GM18511 (cell line): ENCODE data around the gene PTGDR2.

Source experiments
- ATAC-seq: cut with Tn5 transposase; IDR thresholded peaks from one replicate; pipeline ENCODE4 v1.9.1; 2021; ENCODE audit warnings: mild to moderate bottlenecking, moderate library complexity; ENCODE audit not compliant: unreplicated experiment

Gene PTGDR2

DNA sequence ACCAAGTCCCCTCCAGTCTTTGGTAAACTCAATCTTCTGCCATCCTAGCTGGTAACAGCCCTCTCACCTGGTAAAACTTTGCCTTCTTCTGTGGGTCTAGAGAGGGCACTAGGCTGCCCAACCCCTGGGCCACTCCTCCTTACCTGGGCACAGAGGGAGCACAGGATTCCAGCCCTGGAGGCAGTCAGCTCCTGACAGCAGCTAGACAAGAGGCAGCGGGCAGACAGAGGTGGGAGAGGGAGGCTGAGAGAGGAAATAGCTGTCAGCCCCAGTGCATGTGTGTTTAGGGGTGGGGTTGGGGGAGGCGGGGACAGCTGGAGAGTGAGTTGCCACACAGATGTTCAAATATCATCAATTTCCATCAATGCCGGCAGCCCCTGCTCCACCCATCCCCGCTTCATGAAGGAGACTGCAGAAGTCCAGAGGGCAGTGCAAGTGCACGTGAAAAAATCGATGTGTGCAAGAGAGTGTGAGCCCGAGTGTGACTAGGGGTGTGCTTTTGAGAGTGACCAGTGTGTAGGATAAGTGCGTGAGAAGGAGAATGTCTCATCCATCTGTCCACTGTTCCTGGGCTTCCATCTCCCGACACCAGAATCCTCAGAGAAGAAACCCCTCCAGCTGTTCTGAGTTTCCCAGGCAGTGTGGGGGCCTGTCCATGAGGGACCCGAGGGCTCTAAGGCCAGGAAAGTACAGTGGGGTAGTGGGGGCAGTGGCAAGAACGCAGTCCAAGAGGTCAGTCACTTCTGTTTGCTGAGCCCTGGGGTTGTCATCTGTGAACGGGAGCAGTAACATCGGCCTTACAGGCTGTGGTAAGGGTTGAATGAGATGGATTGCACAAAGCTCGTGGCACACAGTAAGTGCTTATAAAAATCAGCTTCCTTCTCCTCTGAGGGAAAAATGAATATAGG lies at the start of gene PTGDR2:
Gene PTGDR2 (minus strand): TSS at position 225 of the 908 bp plus-strand sequence. CDS start 2,228 bp downstream, outside the sequence.
- ATAC-seq: no peak

GRCh38 chr11:60905047-60905446 lies 49.3 kb upstream of the PTGDR2 start:
- no peak for ATAC-seq

DNA sequence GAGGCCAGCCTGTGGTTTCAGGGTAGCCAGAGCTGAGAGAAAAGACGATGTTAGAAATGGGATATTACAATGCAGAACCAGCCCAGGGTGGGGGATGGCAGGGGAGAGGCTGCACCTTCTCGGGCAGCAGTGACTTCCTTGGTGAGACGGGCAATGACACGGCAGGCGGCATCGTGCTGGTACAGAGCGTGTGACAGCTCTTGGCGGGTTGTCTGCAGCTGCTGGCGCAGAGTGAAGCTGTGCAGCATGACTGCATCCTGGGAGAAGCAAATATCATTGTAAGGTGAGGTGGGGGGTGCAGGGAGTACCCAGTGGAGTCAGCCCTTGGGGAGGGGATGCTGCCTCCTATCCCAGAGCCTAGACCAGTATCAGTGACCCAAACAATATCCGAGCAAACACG lies 46.9 kb upstream of the PTGDR2 start:
- no peak for ATAC-seq

DNA sequence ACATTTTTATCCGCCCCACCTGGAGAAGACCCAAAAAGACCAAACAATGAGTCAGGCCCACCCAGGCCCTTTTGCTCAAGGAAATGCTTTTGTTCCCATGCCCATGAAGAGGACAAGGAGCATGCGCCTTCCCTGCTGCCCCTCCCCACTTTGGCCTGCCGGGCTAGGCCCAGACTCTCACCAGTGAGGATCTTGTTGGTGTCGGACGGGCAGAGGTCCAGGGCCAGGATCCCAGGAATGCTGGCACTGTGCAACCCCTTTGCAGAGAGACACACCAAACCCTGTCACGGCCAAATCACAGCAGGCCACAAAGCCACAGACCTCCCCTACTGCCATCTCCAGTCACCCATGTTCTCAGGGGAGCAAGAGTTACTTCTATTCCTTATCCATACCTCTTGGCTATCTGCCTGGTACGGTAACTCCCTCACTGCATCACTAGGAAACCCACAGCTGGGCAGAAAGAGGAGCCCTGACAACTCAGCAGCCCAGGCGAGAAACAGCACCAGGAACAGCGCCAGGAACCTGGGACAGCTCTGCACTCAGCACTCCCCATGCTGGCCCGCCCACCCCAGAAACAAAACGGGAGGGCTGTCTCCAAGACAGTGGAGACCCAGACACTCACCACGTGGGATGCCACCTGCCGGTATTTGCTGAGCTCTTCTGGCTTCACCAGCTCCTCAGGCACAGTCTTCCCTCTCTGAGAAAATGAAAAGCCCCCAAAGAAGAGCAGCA lies 45.1 kb upstream of the PTGDR2 start:
- ATAC-seq: no peak

- ATAC-seq: no peak
These were observed 44.2 kb upstream of the PTGDR2 start for GRCh38 chr11:60899977-60900376.

GRCh38 chr11:60899046-60899936 lies 43.5 kb upstream of the PTGDR2 start:
- ATAC-seq: peak; percentile 59

GRCh38 chr11:60897496-60897895 lies 41.7 kb upstream of the PTGDR2 start:
- no peak for ATAC-seq

DNA sequence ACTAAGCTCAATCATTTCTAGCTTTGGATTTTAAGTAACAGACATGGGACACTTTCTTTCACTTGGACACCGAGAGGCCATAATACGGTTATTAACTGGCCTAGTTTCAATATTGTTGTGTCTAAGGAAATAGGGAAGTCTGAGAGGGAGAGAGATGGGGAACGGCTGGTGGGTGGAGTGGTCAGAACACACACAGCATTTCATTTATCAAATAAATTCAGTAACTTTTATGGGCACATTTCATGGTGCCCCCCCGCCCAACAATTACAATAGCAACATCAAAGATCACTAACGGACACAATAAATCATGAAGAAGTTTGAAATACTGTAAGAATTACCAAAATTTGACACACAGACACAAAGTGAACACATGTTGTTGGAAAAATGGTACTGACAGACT lies 39.9 kb upstream of the PTGDR2 start:
- no peak for ATAC-seq

DNA sequence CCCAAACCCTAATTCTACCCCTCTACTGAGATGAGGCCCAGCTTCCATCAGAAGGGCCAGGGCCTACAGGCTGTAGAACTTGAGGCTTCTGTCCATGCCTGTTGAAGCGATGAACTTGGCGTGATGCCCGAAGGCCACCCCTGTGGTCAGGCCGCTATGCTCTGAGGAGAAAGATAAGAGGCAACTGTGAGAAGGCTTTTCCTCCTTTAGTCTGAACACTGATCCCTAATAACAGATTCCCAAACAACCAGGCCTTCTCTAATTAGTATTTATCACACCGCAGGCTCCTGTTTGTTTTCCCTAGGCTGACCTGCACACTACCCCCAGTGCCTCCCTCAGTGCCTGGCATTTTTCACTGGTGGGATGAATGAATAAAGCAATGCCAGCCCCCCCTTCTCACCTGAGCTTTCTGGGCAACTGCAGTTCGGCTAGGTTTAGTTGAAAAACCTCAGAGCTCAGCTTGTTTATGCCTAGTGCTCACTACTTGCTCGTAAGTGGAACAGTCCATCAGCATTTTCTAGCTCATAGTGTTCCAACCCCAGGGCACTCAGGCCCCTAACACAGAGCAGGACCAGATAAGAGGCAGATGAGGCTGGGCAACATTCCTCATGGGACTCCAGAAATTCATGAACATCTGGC lies 35.5 kb upstream of the PTGDR2 start:
- ATAC-seq: no peak

DNA sequence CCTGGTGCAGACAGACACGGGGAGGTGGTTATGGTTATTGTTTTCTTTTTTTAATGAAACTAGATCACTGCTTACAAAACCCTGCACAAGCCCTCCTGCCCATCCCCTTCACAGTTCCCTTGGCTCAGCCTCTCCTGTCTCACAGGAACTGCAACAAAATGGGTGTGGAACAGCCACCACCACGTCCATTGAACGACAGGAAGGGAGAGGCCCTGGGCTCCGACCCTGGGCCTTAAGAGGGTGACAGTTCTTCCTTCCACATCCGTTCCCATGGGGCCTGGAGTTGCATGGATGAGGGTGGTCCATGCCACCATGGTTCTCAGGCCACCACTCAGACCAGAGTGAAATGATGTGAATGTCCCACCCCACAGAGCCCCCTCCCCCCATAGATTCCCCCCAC lies 34.9 kb upstream of the PTGDR2 start:
- no peak for ATAC-seq

- ATAC-seq: no peak
These were observed 34.1 kb upstream of the PTGDR2 start for GRCh38 chr11:60889869-60890311.

- ATAC-seq: no peak
These were observed 31.8 kb upstream of the PTGDR2 start for GRCh38 chr11:60887556-60887955.

- ATAC-seq: no peak
These were observed 25.0 kb upstream of the PTGDR2 start for GRCh38 chr11:60880643-60881282.

DNA sequence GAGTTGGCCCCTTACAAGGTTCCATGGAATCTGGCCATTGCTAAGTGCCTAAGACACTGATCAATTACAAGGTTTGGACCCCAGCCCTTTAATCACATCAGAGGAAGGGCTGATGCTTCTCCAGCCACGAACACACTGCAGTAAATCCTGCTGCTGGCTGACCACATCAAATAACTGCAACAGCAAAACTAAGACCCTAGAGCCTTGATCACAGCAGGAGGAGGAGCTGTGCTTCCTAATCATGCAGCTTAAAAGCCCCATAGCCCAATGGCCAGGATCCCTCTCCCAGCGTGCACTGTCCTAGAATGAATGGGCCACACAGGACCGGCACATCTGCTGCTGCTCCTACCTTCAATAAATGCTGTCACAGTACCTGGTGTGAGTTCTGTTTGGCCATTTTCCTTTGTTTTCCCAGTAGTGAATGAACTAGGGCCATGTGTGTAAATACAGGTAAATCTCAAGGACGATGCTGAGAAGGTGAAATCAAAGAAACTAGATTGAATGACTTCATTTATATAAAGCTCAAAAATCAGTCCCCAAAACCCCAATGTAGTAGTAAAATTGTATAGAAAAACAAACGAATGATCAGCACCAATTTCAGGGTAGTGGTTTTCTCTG lies 24.3 kb upstream of the PTGDR2 start:
- ATAC-seq: no peak

DNA sequence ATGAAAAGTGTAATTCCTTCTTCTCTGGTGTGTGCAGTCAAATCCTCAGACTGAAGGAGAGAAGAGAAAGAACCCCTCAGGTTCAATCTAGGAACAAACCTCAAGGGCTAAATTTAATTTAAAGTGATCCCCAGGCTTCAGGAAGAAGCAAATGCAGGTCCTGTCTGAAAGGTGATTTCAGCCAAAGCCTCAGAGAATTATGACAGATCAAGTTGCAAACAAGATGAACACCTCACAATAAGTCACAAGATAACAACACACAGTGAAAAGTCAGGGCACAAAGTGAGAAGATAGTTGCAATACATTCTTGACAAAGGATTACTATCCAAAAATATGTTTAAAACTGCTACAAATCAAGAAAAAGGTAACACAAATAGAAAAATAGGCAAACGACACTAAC lies 23.4 kb upstream of the PTGDR2 start:
- ATAC-seq: no peak

DNA sequence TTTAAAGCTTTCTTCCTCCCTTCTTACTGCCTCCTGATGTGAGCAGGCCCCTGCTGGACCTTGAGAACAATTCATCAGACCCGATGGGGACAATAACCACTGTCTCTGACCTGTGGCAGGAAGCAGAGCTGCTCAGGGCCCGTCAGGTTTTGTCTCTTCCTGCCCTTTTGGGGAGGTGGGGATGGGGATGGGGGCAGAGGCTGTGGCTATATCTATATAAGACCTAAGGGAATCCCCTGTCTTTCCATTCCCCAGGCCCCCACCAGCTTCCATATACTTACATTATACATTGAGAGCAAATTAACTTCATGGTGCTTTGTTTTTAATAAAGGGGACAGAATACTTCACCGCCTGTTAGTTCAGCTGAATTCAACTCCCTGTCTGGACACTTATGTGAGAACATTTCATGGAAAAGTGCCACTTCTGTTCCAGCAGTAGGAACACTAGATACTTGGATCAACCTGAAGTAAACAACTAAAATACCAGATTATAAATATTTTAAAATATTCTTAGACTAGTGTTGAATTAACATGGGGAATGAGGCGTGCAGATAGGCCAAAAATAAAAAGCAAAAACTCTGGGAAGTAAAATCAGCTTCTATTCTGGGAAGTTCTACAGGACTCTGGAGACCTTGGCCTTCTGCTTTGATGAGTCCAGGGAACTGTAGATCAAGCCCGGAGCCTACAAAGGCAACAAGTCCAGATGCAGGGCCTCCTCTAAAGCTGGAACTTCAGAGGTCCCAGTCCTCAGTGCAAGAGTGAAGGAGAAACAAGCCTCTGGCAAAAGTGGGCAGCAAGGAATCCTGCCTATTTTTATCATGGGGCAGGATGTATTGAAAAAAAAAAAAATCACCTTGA lies 22.7 kb upstream of the PTGDR2 start:
- ATAC-seq: no peak

GRCh38 chr11:60876168-60876485 lies 20.4 kb upstream of the PTGDR2 start:
- ATAC-seq: no peak

GRCh38 chr11:60875366-60876167 lies 19.8 kb upstream of the PTGDR2 start:
- ATAC-seq: no peak
